ENCODE data around the gene ALOXE3.
A peak's percentile ranks its signal among the peaks of the same experiment; 100 is the strongest.
"Not testable (repeated sequence)": the region's sequence is repeated elsewhere in the genome, so short reads cannot be mapped to it uniquely, and the experiment has no call there.

Gene ALOXE3

DNA sequence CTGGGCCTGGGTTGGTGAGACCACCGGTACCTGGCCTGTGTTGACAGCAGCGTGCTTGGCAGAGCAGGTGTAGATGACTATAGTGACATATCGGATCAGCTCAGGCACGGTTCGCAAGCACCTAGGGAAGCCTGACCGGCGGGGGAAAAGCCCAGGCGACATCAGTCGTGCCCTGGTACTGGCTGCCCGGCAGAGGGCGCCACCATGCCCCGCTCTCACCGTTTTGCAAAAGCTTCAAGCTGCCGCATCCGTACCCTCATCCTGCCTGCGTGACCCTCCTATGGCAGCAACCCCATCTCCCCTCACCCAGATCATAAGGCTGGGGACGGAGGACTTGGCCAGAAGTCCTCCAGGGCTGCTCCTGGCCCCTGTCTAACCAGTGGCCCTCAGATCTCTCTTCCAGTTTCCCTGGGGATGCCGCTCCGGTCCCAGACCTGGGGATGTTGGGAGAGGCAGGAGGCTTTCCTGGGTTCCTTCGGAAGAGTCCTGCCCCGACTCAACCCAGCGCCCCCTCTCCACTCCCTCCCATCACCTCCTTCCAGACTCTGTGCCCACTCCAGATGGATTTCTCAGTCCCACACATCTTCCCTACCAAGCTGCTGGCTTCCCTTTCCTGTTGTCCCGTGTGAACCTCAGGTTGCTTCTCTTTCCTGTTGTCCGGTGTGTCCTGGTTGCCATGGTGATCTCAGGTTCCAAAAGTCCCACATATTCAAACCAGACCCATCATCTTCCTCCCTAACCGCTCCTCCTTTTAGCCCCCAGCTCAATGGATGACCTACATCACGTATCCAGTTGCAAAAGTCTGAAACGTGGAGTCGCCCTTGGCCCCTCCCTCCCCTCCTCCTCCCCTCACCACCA lies 44.5 kb downstream of the ALOXE3 start:
- peak; percentile 55 to 76 (median 72) for DNase-seq (ENCODE audit: low read depth in 2 of 3, low spot score in 2 of 3)

DNA sequence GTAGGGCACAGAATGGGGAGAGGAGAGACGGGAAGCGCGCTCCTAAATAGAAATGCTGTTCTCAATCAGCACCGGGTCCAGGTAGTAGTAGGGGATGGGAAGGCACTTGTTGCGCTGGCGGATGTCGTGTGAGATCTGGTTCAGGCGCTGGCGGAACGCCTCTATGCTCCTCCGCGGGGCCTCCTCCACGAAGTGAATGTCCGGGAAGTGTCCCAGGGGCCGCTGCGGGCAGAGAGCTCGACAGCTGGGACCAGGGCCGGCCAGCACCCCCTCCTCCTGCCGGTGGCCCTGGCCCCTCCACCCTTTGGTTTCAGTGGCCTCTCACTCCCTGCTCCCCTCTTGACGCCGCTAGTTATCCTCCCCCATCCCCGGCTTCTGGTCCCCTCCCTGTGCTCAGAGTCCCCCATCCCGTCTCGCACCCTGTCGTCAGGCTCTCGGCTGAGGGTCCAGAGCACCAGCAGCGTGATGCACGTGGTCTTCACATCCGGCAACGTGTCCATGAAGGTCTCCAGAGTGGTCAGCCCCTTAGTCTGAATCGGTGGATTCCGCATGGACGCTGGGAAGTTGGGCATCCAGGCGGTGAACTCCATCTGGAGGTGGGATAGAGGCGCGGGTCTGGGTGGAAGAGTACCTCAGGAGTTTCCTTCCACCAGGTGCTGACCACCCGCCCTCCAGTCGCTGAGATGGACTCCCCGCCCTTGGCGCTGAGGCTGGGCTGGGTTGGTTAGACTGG lies 45.4 kb downstream of the ALOXE3 start:
- no peak for DNase-seq (ENCODE audit: low read depth in 2 of 3, low spot score in 2 of 3)

DNA sequence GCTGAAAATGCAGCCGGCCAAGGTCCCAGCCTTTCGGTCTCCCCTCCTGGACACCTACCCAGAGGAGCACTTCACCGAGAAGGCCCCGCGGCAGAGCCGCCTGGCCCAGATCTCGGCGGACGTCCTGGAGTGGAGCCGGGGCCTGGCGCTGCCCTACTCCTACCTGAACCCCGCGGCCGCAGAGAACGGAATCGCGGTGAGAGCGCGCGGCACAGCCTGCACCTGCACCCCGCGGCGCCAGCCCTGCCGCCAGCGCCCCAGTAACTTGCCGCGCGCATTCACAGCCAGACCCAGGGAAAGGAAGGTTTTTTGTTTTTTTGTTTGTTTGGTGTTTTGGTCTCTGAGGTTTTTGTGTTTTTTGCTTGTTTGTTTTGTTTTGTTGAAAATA lies 46.0 kb downstream of the ALOXE3 start:
- DNase-seq (ENCODE audit: low read depth in 2 of 3, low spot score in 2 of 3), result no peak

DNA sequence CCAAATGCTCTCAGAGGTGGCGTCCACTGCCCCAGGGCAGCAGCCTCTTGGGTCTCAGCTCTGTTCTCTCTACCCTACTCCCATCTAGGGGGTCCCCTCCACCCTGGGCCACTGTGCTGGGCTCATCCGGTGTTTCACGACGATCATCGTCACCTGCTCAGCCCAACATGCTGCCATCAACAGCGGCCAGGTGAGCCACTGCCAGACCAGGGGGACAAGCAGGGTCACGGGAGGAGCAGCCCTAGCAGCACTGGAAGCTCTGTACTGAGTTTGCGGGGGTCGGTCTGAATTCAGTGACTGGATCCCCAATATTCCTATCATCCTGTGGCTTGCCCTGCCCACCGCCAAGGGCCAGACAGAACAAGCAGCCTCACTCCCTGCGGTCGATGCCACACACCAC lies 46.8 kb downstream of the ALOXE3 start:
- no peak for DNase-seq (ENCODE audit: low read depth in 2 of 3, low spot score in 2 of 3)

DNA sequence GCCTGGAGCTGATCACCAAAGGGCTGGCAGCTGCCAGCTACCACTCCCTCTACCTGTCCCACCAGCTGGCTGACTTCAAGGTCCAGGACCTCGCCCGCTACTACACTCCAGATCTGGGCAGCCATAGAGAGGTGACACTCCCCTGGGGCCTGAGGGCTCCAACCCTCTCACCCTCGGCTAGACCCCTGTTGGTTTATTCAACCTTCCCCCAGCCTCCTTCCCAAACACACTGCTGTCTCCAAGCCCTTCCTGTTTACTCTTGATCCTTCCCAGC lies 48.8 kb downstream of the ALOXE3 start:
- no peak for DNase-seq (ENCODE audit: low read depth in 2 of 3, low spot score in 2 of 3)

DNA sequence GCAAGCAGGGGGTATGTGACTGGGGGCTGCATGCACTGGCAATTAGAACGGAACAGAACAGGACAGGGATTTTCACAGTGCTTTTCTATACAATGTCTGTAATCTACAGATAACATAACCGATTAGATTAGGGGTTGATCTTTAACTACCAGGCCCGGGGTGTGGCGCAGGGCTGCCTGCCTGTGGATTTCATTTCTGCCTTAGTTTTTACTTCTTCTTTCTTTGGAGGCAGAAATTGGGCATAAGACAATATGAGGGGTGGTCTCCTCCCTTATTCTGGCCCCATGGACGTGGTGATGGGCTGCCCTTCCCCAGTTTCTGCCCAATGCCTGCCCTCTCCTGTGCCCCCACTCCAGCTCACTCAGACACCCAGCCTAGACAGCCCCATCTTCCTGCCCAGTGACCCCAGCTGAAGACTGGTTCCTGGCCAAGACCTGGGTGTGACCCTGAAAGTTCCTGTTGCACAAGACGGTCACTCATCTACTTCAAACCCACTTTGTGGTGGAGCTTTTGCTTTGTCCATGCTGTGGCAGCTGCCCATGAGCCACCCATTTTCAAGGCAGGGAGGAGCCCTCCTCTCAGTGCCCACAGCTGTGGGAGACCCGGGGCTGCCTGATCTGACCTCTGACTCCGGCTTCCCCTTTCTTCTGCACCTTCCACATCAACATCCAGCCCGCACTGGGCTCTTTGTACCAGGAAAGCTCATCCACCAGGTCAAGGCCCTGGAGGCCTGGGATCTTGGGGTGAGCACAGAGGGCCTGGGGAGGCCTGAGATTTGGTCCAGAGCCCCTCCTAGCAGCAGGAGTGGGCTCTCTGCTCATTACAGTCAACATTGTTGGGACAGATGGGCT lies 49.4 kb downstream of the ALOXE3 start:
- DNase-seq (ENCODE audit: low read depth in 2 of 3, low spot score in 2 of 3), result no peak

DNA sequence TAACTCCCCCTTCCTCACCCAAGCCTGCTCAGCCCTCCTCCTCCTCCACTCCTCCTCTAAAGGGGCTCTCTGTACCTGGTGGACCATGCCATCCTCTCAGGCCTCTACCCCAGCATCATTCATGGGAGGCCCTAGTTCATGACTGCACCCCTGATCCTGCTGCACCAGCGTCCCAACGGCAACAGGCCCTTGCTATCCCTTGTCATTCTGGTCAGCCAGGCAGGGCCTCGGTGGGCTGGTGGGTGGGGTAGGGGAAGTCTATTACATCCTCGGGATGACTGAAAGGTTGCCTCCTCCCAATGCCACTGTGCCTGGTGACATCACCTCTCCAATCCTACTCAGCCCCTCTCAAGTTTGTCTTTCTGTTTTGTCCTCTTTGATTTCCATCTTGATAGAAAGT lies 50.5 kb downstream of the ALOXE3 start:
- no peak for DNase-seq (ENCODE audit: low read depth in 2 of 3, low spot score in 2 of 3)

DNA sequence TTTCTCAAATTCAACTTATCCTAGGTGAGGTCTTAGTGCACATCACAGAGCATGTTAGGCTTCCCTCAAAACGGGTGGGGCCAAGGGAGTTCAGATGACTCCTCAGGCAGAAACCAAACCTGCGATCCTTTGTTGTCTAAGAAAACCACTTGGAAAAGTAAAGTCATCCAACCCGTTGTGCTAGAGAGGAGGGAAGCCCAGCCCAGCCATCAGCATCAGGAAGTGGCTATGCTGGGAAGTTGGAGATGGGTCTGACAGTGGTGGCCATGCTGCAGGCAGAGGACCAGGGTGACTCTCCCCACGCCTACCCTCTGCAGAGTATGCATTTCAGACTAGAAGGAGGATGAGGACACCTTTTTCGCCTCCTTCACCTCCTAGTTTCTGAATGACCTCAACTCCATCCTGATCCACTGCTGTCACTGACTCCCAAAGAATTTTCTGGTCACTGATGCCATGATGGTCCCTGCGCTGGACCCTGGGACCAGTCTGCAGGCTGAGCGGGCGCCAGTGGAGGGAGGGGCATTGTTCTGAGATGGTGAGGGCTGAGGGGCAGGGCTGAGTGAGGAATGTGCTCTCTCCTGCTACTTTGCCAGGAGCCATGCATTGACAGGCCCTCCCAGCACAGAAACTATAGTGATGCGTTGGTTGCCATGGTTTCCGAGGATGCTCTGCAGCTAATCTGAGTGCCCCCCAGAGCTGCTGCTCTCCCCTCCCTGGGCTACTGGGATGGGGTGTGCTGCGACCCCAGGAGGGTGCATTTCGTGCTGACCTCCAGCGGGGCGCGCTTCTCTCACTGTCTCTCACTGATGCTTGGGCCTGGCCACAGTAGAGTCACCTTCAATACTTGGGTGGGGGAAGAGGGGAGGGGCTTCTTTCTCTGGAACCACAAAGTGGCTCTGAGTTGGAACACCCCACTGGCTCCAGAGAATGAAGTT lies 51.2 kb downstream of the ALOXE3 start:
- no peak for DNase-seq (ENCODE audit: low read depth in 2 of 3, low spot score in 2 of 3)

DNA sequence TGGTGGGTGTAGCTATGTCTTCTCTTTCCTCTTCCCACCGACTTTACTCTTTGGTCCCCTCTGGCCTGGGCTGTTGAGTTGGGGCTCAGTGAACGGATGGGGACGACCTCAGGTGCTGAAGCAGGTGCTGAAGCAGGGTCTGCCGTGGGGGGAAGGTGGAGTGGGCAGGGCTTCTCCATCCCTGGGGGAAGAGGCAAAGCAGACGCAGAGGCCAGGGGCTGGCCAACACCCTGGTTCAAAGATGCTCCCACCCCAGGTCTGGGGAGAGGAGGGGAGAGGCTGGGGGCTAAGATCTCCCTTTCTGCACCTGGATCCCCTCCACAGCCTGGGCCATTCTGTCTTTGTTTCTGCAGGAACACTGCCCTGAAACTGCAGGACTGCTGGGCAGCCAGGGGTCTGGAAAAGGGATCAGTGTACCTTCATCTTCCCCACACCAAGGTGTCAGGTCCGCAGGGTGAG lies 53.7 kb downstream of the ALOXE3 start:
- DNase-seq (ENCODE audit: low read depth in 2 of 3, low spot score in 2 of 3), result no peak

DNA sequence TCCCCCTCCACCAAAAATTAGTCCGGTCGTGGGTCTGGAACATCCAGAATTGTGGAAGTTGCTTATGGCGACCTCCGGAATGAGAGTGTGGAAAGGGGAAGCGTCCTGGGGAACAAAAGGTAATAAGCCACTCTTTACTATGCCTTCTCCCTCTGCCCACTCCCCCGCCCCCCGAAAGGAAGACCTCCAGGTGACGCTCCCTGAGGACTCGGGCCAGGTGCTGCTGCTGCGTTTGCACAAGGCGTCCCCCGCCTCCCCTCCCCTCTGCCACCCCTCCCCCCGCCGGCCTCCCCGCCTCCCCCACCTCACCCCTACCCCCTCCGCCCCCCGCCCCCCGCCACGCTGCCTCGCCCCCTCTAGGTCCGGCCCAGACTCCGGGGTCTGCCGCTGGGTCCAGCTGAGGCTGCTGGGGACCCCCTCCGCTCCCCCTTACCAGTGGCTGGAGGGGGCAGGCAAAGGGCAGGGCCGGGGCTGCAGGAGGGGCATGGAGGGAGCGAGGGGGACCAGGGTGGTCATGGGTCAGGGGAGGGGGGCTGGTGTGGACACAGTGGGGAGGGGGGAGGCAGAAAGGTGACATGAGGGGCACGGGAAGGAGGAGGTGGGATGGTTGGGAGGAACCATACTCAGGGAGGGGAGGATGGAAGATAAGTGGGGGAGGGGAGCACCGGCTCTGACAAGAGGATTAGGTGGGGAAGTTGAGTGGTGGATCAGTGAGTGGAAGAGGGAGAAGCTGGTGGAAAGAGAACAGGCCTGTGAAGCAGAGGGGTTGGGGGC lies 54.4 kb downstream of the ALOXE3 start:
- DNase-seq (ENCODE audit: low read depth in 2 of 3, low spot score in 2 of 3), result no peak

DNA sequence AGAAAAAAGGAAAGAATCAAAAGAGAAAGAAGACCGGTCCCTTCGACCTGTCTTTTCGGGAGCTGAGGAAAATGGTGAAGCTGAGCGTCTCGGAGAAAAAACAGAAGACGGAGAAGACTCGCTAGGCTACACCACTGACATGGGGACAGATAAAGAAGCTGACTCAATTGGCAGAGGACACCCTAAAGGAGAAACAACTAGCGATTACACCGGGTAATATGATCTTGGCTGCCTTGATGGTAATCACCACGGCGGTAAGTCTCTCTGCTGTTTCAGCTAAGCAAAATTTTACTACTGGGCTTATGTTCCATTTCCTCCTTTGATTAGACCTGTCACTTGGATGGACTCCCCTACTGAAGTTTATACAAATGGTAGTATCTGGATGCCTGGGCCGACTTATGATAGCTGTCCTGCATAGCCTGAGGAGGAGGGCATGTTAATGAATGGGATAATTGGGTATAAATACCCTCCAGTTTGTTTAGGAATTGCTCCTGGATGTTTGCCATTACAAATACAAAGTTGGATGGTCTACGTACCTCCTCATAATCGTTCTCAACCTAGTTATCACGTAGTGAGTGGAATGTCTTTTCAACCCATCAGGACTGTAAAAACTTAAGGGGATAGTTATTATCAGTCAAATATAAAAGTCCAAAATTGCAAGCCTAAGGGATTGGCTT lies 55.4 kb downstream of the ALOXE3 start:
- no peak for DNase-seq (ENCODE audit: low read depth in 2 of 3, low spot score in 2 of 3)

DNA sequence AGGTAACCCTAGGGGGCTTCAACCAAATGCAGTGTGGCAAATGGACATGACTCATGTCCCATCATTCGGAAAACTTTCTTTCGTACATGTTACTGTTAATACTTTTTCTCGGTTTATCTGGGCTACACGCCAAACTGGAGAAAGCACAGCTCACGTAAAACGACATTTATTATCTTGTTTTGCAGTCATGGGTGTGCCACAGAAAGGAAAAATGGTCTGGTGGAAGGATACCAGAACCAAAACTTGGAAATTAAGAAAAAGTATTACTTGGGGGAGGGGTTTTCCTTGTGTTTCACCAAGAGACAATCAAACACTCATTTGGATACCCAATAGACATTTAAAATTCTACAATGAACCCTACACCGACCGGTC lies 55.9 kb downstream of the ALOXE3 start:
- no peak for DNase-seq (ENCODE audit: low read depth in 2 of 3, low spot score in 2 of 3)

DNA sequence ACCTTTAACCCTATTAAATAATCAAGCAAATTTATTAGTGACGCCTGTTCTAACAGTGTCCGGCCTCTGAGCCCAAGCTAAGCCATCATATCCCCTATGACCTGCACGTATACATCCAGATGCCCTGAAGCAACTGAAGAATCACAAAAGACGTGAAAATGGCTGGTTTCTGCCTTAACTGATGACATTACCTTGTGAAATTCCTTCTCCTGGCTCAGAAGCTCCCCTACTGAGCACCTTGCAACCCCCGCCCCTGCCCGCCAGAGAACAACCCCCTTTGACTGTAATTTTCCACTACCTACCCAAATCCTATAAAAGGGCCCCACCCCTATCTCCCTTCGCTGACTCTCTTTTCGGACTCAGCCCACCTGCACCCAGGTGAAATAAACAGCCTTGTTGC lies 56.5 kb downstream of the ALOXE3 start:
- not testable (repeated sequence) for DNase-seq (ENCODE audit: low read depth in 2 of 3, low spot score in 2 of 3)

DNA sequence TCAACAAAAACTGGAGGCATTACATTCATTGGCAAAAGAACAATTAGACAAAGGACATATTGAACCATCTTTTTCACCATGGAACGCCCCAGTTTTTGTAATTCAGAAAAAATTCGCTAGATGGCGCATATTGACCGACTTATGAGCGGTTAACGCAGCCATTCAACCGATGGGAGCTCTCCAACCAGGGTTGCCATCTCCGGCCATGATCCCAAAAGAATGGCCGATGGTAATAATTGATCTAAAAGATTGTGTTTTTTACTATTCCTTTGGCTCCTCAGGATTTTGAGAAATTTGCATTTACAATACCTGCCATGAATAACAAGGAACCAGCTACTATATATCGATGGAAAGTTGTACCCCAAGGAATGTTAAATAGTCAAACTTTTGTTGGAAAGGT lies 58.0 kb downstream of the ALOXE3 start:
- peak in 1 of 3 experiments; percentile 51 for DNase-seq (ENCODE audit: low read depth in 2 of 3, low spot score in 2 of 3)

DNA sequence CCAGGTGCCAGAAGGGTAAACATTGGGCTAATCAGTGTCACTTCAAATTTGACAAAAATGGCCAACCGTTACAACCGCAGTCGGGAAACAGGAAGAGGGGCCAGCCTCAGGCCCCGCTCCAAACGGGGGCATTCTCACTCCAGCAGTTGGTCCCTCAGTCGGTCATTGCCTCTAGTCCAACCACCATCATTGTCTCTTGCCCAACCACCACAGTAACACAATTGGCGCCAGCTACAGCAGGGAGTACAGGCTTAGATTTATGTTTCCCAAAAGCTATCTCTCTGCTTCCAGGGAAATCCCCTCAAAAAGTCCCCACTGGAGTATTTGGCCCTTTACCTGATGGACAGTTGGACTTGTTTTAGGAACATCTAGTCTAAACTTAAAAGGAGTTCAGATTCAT lies 59.2 kb downstream of the ALOXE3 start:
- no peak for DNase-seq (ENCODE audit: low read depth in 2 of 3, low spot score in 2 of 3)

DNA sequence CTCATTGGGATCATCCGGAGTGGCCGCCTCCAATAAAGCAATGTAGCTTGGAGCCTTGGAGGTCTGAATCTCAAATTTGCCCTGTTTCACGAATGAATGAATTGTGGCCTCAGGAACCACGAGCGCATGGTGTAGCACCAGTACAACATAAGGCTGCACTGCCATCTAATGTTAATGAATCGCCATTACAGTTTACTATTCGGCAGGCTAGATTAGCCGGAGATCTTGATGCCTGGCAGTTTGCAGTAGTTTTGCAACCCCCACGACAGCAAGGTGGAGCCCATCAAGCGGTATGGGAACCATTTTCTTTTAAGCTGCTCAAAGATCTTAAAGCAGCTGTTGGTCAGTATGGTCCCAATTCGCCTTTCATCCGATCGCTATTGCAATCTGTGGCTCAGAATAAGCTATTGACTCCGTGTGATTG lies 60.6 kb downstream of the ALOXE3 start:
- DNase-seq (ENCODE audit: low read depth in 2 of 3, low spot score in 2 of 3), result no peak

DNA sequence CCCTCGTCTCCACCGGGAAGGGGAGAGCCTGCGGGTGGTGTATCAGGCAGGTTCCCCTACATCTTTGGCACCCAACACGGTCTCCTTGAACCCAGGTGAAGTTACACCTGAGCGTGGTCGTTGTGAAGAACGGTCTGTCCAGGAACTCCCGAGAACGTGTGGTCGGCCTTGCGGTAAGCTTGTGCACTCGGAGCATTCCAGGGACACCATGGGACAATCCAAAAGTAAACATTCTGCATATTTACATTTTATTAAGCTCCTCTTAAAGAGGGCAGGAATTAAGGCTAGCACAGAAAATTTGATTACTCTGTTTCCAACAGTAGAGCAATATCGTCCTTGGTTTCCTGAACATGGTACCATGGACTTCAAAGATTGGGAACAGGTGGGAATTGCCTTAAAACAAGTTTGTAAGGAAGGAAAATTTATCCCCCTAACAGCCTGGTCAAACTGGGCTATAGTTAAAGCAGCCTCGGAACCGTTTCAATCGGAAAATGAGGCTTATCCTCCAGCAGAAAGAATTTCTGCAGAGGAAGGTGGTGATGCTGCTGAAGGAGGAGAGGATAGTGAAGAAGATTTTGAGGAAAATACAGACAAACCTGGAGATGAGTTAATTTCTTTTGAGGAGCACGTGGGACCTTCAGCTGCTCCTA lies 61.2 kb downstream of the ALOXE3 start:
- DNase-seq (ENCODE audit: low read depth in 2 of 3, low spot score in 2 of 3), result no peak

DNA sequence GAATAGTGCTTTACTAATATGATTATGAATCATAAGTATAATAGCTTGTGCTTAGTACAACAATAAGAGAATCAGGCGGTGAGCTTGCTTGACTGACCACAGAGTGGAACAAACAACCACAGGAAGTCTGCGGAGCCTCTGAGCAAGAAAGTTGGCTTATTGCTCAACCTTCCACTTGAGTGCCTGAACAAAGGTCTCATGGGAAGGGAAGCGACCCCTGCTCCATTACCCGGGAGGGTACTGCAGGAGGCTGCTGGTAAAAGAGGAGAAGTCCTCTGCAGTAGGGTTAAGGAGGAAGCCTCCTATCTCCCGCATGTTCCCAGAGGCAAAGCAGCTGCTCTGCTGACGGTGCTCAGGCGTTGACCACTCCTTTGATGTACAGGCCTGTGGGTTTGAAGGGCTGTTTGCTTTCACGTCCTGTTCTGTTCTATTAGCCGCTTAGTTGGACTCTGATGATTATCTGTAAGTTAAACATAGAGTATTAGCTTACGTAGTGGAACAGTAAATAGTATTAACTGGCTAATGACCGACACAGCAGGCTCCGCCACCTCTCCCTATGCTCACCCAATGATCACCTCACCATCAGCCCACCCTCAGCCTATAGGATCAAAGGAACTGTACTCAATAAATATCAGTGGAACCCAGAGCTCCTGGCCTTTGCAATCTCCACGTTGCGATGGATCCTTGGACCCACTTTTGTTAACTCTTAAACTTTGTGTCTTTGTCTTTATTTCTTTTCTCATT lies 61.9 kb downstream of the ALOXE3 start:
- no peak for DNase-seq (ENCODE audit: low read depth in 2 of 3, low spot score in 2 of 3)
